ENCODE data around the gene STK10. TPM values are rescaled to one million over a fixed set of nuclear protein-coding genes. Genes with fewer than 3 reads are reported as not detected.
"Not testable (repeated sequence)": the region's sequence is repeated elsewhere in the genome, so short reads cannot be mapped to it uniquely, and the experiment has no call there.

STK10 gene
- polyA plus RNA-seq, 10 donors = 15.5 to 26.8 (median 19.1) TPM

GRCh38 chr5:172166030-172166826 is 21.8 kb downstream of the STK10 start:
- peak in 1 of 3 donors; percentile 80 for DNase-seq

- no peak for DNase-seq
Observed at GRCh38 chr5:172165465-172165864, 22.6 kb downstream of the STK10 start.

GRCh38 chr5:172164769-172165212 is 23.2 kb downstream of the STK10 start:
- peak in 1 of 3 donors; percentile 61 for DNase-seq

GRCh38 chr5:172163346-172163745 is 24.7 kb downstream of the STK10 start:
- peak in 1 of 3 donors; percentile 73 for DNase-seq

- DNase-seq = peak in 1 of 3 donors; percentile 62
Observed at GRCh38 chr5:172162987-172163343, 25.1 kb downstream of the STK10 start.

GRCh38 chr5:172162323-172162986 is 25.6 kb downstream of the STK10 start:
- DNase-seq = peak in 1 of 3 donors; percentile 68

- DNase-seq = no peak
Observed at GRCh38 chr5:172160506-172160905, 27.5 kb downstream of the STK10 start.

- DNase-seq = no peak
Observed at GRCh38 chr5:172159016-172159415, 29.0 kb downstream of the STK10 start.

GRCh38 chr5:172156541-172156994 is 31.5 kb downstream of the STK10 start:
- peak in 1 of 3 donors; percentile 43 for DNase-seq

- DNase-seq = not testable (repeated sequence)
Observed at GRCh38 chr5:172155101-172155500, 32.9 kb downstream of the STK10 start.

GRCh38 chr5:172153695-172154094 is 34.3 kb downstream of the STK10 start:
- DNase-seq = no peak

- DNase-seq = no peak
Observed at GRCh38 chr5:172151661-172152210, 36.3 kb downstream of the STK10 start.

GRCh38 chr5:172150514-172151425 is 37.3 kb downstream of the STK10 start:
- peak in 1 of 3 donors; percentile 45 for DNase-seq

- DNase-seq = not testable (repeated sequence)
Observed at GRCh38 chr5:172149481-172149880, 38.5 kb downstream of the STK10 start.

- peak in 1 of 3 donors; percentile 40 for DNase-seq
Observed at GRCh38 chr5:172149073-172149472, 39.0 kb downstream of the STK10 start.

- no peak for DNase-seq
Observed at GRCh38 chr5:172148381-172148780, 39.6 kb downstream of the STK10 start.

- DNase-seq = no peak
Observed at GRCh38 chr5:172147857-172148256, 40.2 kb downstream of the STK10 start.

GRCh38 chr5:172146748-172147092 is 41.3 kb downstream of the STK10 start:
- DNase-seq = no peak

- DNase-seq = peak in 1 of 3 donors; percentile 34
Observed at GRCh38 chr5:172145870-172146747, 41.9 kb downstream of the STK10 start.
